Esophagus (tissue), 2 donors: ENCODE results near the gene PHC2. TPM values are rescaled to one million over a fixed set of nuclear protein-coding genes. Genes with fewer than 3 reads are reported as not detected.

Experiments used
- H3K27ac ChIP-seq, 2 donors: one replicate each; pipeline ENCODE4 v1.5.1; 2013; ENCODE audit warnings: low read depth in 2 of 2, mild to moderate bottlenecking in 2 of 2, inconsistent platforms in 1 of 2, low read length in 1 of 2, moderate library complexity in 1 of 2
- H3K27me3 ChIP-seq, 2 donors: one replicate each; pipeline ENCODE4 v1.6.1; 2013; ENCODE audit warnings: low read length in 2 of 2, control low read depth in 1 of 2, mild to moderate bottlenecking in 1 of 2; ENCODE audit not compliant: insufficient read depth in 2 of 2, control insufficient read depth in 1 of 2
- H3K36me3 ChIP-seq, 2 donors: one replicate each; pipeline ENCODE4 v1.6.1; 2013; ENCODE audit warnings: low read length in 1 of 2; ENCODE audit not compliant: control insufficient read depth in 2 of 2, insufficient read depth in 2 of 2
- H3K4me1 ChIP-seq, 2 donors: one replicate each; pipeline ENCODE4 v1.6.1; 2013; ENCODE audit warnings: low read length in 1 of 2; ENCODE audit not compliant: control insufficient read depth in 2 of 2, insufficient read depth in 2 of 2
- H3K4me3 ChIP-seq, 2 donors: one replicate each; pipeline ENCODE4 v1.5.1; 2013; ENCODE audit warnings: low read length in 2 of 2, mild to moderate bottlenecking in 2 of 2, low read depth in 1 of 2, moderate library complexity in 1 of 2
- H3K9me3 ChIP-seq, 2 donors: one replicate each; pipeline ENCODE4 v1.6.1; 2013; ENCODE audit warnings: mild to moderate bottlenecking in 2 of 2, low read depth in 1 of 2, low read length in 1 of 2, moderate library complexity in 1 of 2; ENCODE audit not compliant: control insufficient read depth in 2 of 2, insufficient read depth in 1 of 2
- WGBS, 2 donors: extraction: QIAGEN DNeasy Blood & Tissue Kit; methylation state at CpG; one replicate each; pipeline ENCODE4 v1.1.7; 2013; 5-methylcytosine and 5-hydroxymethylcytosine counted together
- polyA plus RNA-seq, 2 donors: library from polyadenylated mRNA; stranded (reverse); fragments of 200-250 nt; gene quantifications; one replicate each; pipeline ENCODE4 v1.2.3, GENCODE V29; 2013
- donor health status: healthy with polysubstance abuse.
- donor health status: Bipolar disorder and iron deficiency.

Gene PHC2
- polyA plus RNA-seq, 2 donors, result 28.0 to 46.4 TPM

GRCh38 chr1:33332881-33333280 lies 98.0 kb downstream of the PHC2 start:
- Histone ChIP-seq H3K4me1 (peaks cover 0 to 10% of the 10 kb centered on the region in 2 donors), H3K27me3 (no peaks in the 10 kb centered on the region), H3K4me3 (no peak overlapping the region), H3K36me3 (peaks cover 17 to 42% of the 10 kb centered on the region in 2 donors), H3K27ac (peak overlapping the region; percentile 19 to 62), H3K9me3 (no peaks in the 10 kb centered on the region)
- WGBS, 2 donors, result 65 to 68% methylated on average over 5 of the region's 5 CpGs

GRCh38 chr1:33332357-33332789 lies 98.5 kb downstream of the PHC2 start:
- Histone ChIP-seq H3K4me3 (no peak overlapping the region), H3K9me3 (no peaks in the 10 kb centered on the region), H3K27me3 (no peaks in the 10 kb centered on the region), H3K4me1 (peaks cover 0 to 10% of the 10 kb centered on the region in 2 donors), H3K27ac (peak overlapping the region in 1 of 2 donors; percentile 62), H3K36me3 (peaks cover 20 to 46% of the 10 kb centered on the region in 2 donors)
- 74 to 75% methylated on average over 10 of the region's 10 CpGs for WGBS, 2 donors

- peaks cover 0 to 10% of the 10 kb centered on the region in 2 donors for H3K4me1 ChIP-seq
- no peaks in the 10 kb centered on the region for H3K27me3 ChIP-seq
- H3K9me3 ChIP-seq, result no peaks in the 10 kb centered on the region
- H3K4me3 ChIP-seq, result no peak overlapping the region
- H3K36me3 ChIP-seq, result peaks cover 22 to 50% of the 10 kb centered on the region in 2 donors
- WGBS, 2 donors, result 71 to 74% methylated on average over 10 of the region's 10 CpGs
- peak overlapping the region in 1 of 2 donors; percentile 62 for H3K27ac ChIP-seq
Observed at GRCh38 chr1:33331444-33332356, 99.2 kb downstream of the PHC2 start.

GRCh38 chr1:33330906-33331305 lies 100.0 kb downstream of the PHC2 start:
- Histone ChIP-seq H3K27me3 (no peaks in the 10 kb centered on the region), H3K9me3 (no peaks in the 10 kb centered on the region), H3K4me3 (no peak overlapping the region), H3K36me3 (peaks cover 22 to 50% of the 10 kb centered on the region in 2 donors), H3K4me1 (peaks cover 0 to 7% of the 10 kb centered on the region in 2 donors), H3K27ac (no peak overlapping the region)
- WGBS, 2 donors, result 93% methylated on average over 7 of the region's 7 CpGs

GRCh38 chr1:33330361-33330890 lies 100.5 kb downstream of the PHC2 start:
- Histone ChIP-seq H3K27me3 (no peaks in the 10 kb centered on the region), H3K27ac (peak overlapping the region in 1 of 2 donors; percentile 17), H3K36me3 (peaks cover 23 to 54% of the 10 kb centered on the region in 2 donors), H3K4me1 (peaks cover 0 to 7% of the 10 kb centered on the region in 2 donors), H3K9me3 (no peaks in the 10 kb centered on the region), H3K4me3 (no peak overlapping the region)
- 90 to 92% methylated on average over 3 of the region's 3 CpGs for WGBS, 2 donors

GRCh38 chr1:33329600-33330305 lies 101.1 kb downstream of the PHC2 start:
- H3K27me3 ChIP-seq, result no peaks in the 10 kb centered on the region
- H3K4me1 ChIP-seq, result peaks cover 0 to 7% of the 10 kb centered on the region in 2 donors
- H3K9me3 ChIP-seq, result no peaks in the 10 kb centered on the region
- no peak overlapping the region for H3K4me3 ChIP-seq
- no peak overlapping the region for H3K27ac ChIP-seq
- WGBS, 2 donors, result 88 to 89% methylated on average over 19 of the region's 19 CpGs
- H3K36me3 ChIP-seq, result peaks cover 30 to 61% of the 10 kb centered on the region in 2 donors

- H3K4me3 ChIP-seq, result no peak overlapping the region
- no peaks in the 10 kb centered on the region for H3K9me3 ChIP-seq
- H3K36me3 ChIP-seq, result peaks cover 35 to 70% of the 10 kb centered on the region in 2 donors
- 94 to 95% methylated on average over 12 of the region's 12 CpGs for WGBS, 2 donors
- H3K27ac ChIP-seq, result peak overlapping the region in 1 of 2 donors; percentile 26
- H3K27me3 ChIP-seq, result no peaks in the 10 kb centered on the region
- peaks cover 0 to 6% of the 10 kb centered on the region in 2 donors for H3K4me1 ChIP-seq
Observed at GRCh38 chr1:33328817-33329216, 102.1 kb downstream of the PHC2 start.

- no peaks in the 10 kb centered on the region for H3K9me3 ChIP-seq
- peak overlapping the region in 1 of 2 donors; percentile 33 for H3K27ac ChIP-seq
- H3K4me3 ChIP-seq, result no peak overlapping the region
- H3K36me3 ChIP-seq, result peaks cover 37 to 80% of the 10 kb centered on the region in 2 donors
- no peaks in the 10 kb centered on the region for H3K27me3 ChIP-seq
- 38 to 45% methylated on average over 9 of the region's 9 CpGs for WGBS, 2 donors
- H3K4me1 ChIP-seq, result peaks cover 0 to 6% of the 10 kb centered on the region in 2 donors
Observed at GRCh38 chr1:33327587-33328325, 103.1 kb downstream of the PHC2 start.

- no peak overlapping the region for H3K27ac ChIP-seq
- no peaks in the 10 kb centered on the region for H3K9me3 ChIP-seq
- peaks cover 37 to 72% of the 10 kb centered on the region in 2 donors for H3K36me3 ChIP-seq
- WGBS, 2 donors, result 85 to 86% methylated on average over 9 of the region's 9 CpGs
- no peaks in the 10 kb centered on the region for H3K4me1 ChIP-seq
- no peak overlapping the region for H3K4me3 ChIP-seq
- H3K27me3 ChIP-seq, result no peaks in the 10 kb centered on the region
Observed at GRCh38 chr1:33326785-33327184, 104.1 kb downstream of the PHC2 start.
